Upper lobe of right lung (tissue), 1 donor: ENCODE measurements around the gene SHISAL1. TPM values are rescaled to one million over a fixed set of nuclear protein-coding genes. Genes with fewer than 3 reads are reported as not detected.

Experiments used
- ATAC-seq: fragments of 200-7000 bp; cut with Tn5 transposase; one replicate; pipeline ENCODE4 v1.9.1; 2020; ENCODE audit warnings: mild to moderate bottlenecking, moderate library complexity
- DNase-seq: peaks from one replicate; pipeline ENCODE4 v3.0.0-alpha.2; 2020
- H3K27ac ChIP-seq: fragments of 200-600 bp; one replicate; pipeline ENCODE4 v1.8.0; 2022
- H3K27me3 ChIP-seq: fragments of 200-600 bp; one replicate; pipeline ENCODE4 v1.8.0; 2022; ENCODE audit warnings: mild to moderate bottlenecking
- H3K36me3 ChIP-seq: fragments of 200-600 bp; one replicate; pipeline ENCODE4 v1.8.0; 2022
- H3K4me1 ChIP-seq: fragments of 200-600 bp; one replicate; pipeline ENCODE4 v1.8.0; 2022
- H3K4me3 ChIP-seq: fragments of 200-600 bp; one replicate; pipeline ENCODE4 v1.8.0; 2022; ENCODE audit warnings: mild to moderate bottlenecking
- H3K9me3 ChIP-seq: fragments of 200-600 bp; one replicate; pipeline ENCODE4 v1.8.0; 2022
- intact Hi-C: fragments of 100-400 bp; cut with DNase I; formaldehyde crosslinking; loops from one replicate; pipeline ENCODE4 v1.11.0; 2022
- total RNA-seq: library from RNA; stranded (reverse); fragmentation: NEBNext Ultra II Directional; extraction: Animal tissue kit (Norgen Biotek cat#: 25700); gene quantifications from one replicate; pipeline ENCODE4 v1.2.1, GENCODE V29; 2021
- TF ChIP-seq, protein P1 (sequence below): fragments of 200-600 bp; IDR thresholded peaks from one replicate; pipeline ENCODE4 v1.8.0; 2022; ENCODE audit warnings: antibody characterized with exemption
- donor health status: DM: no; HTN: yes; CAD: no; lungs with severe emphysema.

Gene SHISAL1
- total RNA-seq, 1 donor from 2014 or later, result 1.0 TPM

DNA sequence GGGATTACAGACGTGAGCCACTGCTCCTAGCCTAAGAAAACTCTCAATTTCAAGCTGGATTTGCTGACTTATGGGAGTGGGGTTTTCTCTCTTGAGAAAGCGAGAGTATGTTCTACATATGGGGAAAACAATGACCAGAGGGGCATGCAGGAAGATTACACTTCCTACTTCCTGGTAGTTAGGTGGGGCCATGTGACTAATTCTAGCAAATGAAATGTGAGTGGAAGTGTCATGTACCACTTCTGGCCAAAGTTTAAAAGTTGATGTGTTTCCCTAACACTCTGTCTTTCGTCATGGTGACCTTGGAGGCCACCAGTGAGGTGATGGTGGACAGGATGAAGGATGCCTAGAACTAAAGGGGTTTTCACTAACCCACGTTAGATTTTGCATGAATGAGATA lies 81.5 kb downstream of the SHISAL1 start:
- DNase-seq, result no peak
- TF ChIP-seq, protein P1, sequence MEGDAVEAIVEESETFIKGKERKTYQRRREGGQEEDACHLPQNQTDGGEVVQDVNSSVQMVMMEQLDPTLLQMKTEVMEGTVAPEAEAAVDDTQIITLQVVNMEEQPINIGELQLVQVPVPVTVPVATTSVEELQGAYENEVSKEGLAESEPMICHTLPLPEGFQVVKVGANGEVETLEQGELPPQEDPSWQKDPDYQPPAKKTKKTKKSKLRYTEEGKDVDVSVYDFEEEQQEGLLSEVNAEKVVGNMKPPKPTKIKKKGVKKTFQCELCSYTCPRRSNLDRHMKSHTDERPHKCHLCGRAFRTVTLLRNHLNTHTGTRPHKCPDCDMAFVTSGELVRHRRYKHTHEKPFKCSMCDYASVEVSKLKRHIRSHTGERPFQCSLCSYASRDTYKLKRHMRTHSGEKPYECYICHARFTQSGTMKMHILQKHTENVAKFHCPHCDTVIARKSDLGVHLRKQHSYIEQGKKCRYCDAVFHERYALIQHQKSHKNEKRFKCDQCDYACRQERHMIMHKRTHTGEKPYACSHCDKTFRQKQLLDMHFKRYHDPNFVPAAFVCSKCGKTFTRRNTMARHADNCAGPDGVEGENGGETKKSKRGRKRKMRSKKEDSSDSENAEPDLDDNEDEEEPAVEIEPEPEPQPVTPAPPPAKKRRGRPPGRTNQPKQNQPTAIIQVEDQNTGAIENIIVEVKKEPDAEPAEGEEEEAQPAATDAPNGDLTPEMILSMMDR, result no peak
- intact Hi-C loops, result no loop called here
- H3K4me1 ChIP-seq, result no peaks in the 10 kb centered on the region
- no peaks in the 10 kb centered on the region for H3K9me3 ChIP-seq
- no peak overlapping the region for H3K4me3 ChIP-seq
- H3K36me3 ChIP-seq, result no peaks in the 10 kb centered on the region
- no peak overlapping the region for H3K27ac ChIP-seq
- ATAC-seq, result no peak
- H3K27me3 ChIP-seq, result peaks cover 7% of the 10 kb centered on the region

DNA sequence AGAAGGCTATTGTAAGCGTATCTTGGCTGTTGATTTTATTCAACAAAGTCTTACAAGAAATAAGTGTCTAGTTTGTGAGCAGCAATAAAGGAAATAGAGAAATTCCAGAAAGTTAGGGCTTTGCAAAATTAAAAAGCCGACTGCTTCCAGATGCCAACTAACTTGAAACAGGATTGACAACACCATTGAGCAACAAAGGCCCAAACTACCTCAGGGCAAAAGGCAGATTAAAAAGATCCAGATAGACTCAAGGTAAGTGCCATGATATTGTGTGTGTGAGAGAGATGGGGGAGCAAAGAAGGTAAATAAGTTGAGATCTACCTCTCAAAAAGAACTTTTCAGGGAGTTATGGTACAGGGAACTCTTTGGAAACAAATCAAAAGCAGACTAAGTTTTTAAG lies 82.9 kb downstream of the SHISAL1 start:
- no peaks in the 10 kb centered on the region for H3K4me1 ChIP-seq
- H3K27me3 ChIP-seq, result peaks cover 16% of the 10 kb centered on the region
- no peaks in the 10 kb centered on the region for H3K36me3 ChIP-seq
- H3K27ac ChIP-seq, result no peak overlapping the region
- DNase-seq (no peak), ATAC-seq (no peak)
- no peaks in the 10 kb centered on the region for H3K9me3 ChIP-seq
- H3K4me3 ChIP-seq, result no peak overlapping the region
- TF ChIP-seq, protein P1, result no peak
- intact Hi-C loops, result no loop called here

DNA sequence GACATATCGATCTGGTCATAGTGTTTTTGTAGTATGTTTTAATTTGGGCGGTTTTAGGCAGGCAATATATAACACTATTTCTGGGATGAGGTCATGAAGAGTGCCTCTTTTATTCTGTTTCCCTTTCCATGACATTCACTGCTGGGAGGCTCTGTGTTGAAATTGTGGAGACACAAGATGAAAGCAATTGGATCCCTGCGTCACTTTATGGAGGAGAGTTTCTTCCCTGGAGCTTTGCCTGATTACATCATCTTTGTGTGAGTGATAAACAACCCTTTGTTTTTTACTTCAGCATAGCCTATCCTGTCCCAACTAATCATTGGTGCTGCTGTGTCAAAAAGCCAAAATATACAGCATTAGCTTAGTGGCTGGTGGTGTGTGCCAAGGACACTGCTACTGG lies 83.4 kb downstream of the SHISAL1 start:
- Histone ChIP-seq H3K4me1 (no peaks in the 10 kb centered on the region), H3K27me3 (peaks cover 16% of the 10 kb centered on the region), H3K9me3 (no peaks in the 10 kb centered on the region), H3K27ac (no peak overlapping the region), H3K36me3 (no peaks in the 10 kb centered on the region), H3K4me3 (no peak overlapping the region)
- intact Hi-C loops, result no loop called here
- TF ChIP-seq, protein P1, result no peak
- ATAC-seq, result no peak
- no peak for DNase-seq

DNA sequence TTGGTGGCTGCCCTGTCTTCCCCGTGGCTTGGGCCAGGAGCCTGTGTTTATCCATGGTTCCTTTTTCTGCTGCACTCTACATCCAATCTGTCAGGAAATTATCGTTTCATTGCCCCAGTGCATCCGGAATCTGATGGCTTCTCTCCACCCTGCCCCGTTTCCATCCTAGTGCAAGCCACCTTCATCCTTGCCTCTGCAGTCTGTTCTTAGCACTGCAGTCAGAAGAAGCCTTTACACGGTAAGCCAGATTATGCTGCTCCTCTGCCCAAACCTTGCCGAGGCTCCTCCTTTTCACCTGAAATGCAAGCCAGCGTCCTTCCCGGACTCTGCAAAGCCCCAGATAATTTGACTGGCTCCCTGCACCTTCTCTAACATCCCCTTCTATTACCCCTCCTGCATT lies 86.9 kb downstream of the SHISAL1 start:
- intact Hi-C loops, result no loop called here
- Histone ChIP-seq H3K36me3 (no peaks in the 10 kb centered on the region), H3K4me3 (no peak overlapping the region), H3K9me3 (no peaks in the 10 kb centered on the region), H3K27me3 (peaks cover 16% of the 10 kb centered on the region), H3K27ac (no peak overlapping the region), H3K4me1 (no peaks in the 10 kb centered on the region)
- ATAC-seq, result no peak
- no peak for DNase-seq
- TF ChIP-seq, protein P1, result no peak

DNA sequence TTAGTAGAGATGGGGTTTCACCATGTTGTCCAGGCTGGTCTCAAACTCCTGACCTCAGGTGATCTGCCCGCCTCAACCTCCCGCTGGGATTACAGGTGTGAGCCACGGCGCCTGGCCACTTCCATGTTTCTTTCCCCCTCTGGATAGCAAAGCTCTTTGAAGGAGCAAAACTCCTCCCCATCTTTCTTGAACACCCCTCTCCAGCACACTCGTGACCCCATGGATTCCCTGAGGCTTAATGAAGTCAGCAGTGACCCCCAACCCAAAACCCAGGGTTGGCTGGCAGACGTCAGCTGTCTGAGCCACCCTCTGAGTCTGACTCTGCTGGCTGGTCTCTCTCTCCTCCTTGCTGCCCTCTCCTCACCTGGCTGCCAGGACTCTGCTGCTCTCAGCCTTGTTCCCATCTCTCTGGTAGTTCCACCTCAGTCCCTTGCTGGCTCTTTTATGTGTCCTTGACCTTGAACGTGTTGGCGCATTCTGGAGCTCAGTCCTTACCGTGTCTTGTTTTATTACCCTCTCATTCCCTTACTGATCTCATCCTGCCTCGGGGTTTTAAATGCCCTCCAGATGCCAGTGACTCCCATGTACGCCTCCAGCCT lies 87.6 kb downstream of the SHISAL1 start:
- intact Hi-C loops, result no loop called here
- Histone ChIP-seq H3K27me3 (peaks cover 16% of the 10 kb centered on the region), H3K9me3 (no peaks in the 10 kb centered on the region), H3K36me3 (no peaks in the 10 kb centered on the region), H3K27ac (no peak overlapping the region), H3K4me3 (no peak overlapping the region), H3K4me1 (no peaks in the 10 kb centered on the region)
- no peak for DNase-seq
- TF ChIP-seq, protein P1, result no peak
- ATAC-seq, result no peak

DNA sequence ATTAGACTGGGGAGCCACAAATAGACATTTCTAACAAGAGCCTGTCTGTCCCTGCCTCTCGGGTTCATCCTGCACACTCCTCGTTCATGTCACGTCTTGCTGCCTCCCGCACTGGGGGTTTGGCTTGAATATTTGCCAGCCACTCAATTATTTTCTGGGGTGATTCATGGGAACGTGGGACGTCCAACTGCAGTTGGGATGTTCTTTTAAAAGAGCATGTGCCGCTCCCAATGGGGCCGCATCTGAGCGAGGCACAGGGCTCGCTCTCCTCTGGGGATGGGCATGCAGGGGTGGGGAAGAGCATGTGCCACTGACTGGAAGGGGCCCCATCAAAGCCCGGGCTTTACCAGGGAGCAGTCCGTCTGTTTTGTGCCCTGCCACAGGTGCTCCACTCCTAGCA lies 88.6 kb downstream of the SHISAL1 start:
- Histone ChIP-seq H3K27me3 (peaks cover 16% of the 10 kb centered on the region), H3K9me3 (no peaks in the 10 kb centered on the region), H3K4me3 (no peak overlapping the region), H3K27ac (no peak overlapping the region), H3K36me3 (no peaks in the 10 kb centered on the region), H3K4me1 (no peaks in the 10 kb centered on the region)
- DNase-seq (no peak), ATAC-seq (no peak)
- intact Hi-C loops, result no loop called here
- TF ChIP-seq, protein P1, result no peak
